Measurements from ENCODE around the gene DPP6. TPM values are rescaled to one million over a fixed set of nuclear protein-coding genes. Genes with fewer than 3 reads are reported as not detected.

DPP6 gene
- total RNA-seq, 4 donors from 2014 or later = 0.60 to 1.7 (median 1.6) TPM; not detected in 1

- no peak for DNase-seq (ENCODE audit: low spot score in 2 of 2)
- Histone ChIP-seq H3K4me1 (no peaks in the 10 kb centered on the region), H3K27me3 (no peaks in the 10 kb centered on the region), H3K36me3 (no peaks in the 10 kb centered on the region), H3K9me3 (peaks cover 0 to 2% (median 0%) of the 10 kb centered on the region in 4 donors), H3K27ac (no peak overlapping the region), H3K4me3 (no peak overlapping the region)
- 13 to 16% methylated on average over 33 to 39 of the region's 57 CpGs for WGBS, 2 donors
- TF ChIP-seq POLR2A (IDR thresholded peaks at IDR 0.05) (no peak), EP300 (IDR thresholded peaks at IDR 0.05) (no peak)
- TF ChIP-seq, protein P1, sequence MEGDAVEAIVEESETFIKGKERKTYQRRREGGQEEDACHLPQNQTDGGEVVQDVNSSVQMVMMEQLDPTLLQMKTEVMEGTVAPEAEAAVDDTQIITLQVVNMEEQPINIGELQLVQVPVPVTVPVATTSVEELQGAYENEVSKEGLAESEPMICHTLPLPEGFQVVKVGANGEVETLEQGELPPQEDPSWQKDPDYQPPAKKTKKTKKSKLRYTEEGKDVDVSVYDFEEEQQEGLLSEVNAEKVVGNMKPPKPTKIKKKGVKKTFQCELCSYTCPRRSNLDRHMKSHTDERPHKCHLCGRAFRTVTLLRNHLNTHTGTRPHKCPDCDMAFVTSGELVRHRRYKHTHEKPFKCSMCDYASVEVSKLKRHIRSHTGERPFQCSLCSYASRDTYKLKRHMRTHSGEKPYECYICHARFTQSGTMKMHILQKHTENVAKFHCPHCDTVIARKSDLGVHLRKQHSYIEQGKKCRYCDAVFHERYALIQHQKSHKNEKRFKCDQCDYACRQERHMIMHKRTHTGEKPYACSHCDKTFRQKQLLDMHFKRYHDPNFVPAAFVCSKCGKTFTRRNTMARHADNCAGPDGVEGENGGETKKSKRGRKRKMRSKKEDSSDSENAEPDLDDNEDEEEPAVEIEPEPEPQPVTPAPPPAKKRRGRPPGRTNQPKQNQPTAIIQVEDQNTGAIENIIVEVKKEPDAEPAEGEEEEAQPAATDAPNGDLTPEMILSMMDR (IDR thresholded peaks at IDR 0.05) = no peak
Measured at GRCh38 chr7:154304740-154305700, 252.8 kb downstream of the DPP6 start.

DNA sequence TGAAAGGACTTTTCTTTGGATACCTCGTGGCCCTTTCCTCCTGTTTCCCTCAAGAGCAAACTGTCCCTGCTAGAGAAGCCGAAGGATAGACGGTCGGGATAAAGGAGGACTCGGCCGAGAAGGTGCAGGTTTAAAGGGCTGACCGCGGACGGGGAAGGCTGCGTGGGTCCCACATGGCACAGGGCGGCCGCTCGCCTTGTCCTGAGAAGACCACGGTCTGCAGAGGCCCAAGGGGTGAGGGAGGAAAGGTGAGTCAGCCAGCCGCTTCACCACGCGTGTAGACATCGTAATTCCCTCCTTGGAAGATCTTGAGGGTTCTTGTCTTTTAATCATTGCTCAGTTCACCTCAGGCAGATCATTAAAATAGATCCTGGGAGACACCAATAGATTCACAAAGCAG is 253.8 kb downstream of the DPP6 start:
- Histone ChIP-seq H3K9me3 (no peaks in the 10 kb centered on the region), H3K27ac (no peak overlapping the region), H3K4me1 (no peaks in the 10 kb centered on the region), H3K27me3 (no peaks in the 10 kb centered on the region), H3K36me3 (no peaks in the 10 kb centered on the region), H3K4me3 (no peak overlapping the region)
- TF ChIP-seq POLR2A (IDR thresholded peaks at IDR 0.05) (no peak), EP300 (IDR thresholded peaks at IDR 0.05) (no peak)
- TF ChIP-seq, protein P1 (IDR thresholded peaks at IDR 0.05) = no peak
- no peak for DNase-seq (ENCODE audit: low spot score in 2 of 2)
- 89 to 92% methylated on average over 18 of the region's 18 CpGs for WGBS, 2 donors

GRCh38 chr7:154308928-154309327 is 256.7 kb downstream of the DPP6 start:
- H3K27ac ChIP-seq = no peak overlapping the region
- H3K4me1 ChIP-seq = no peaks in the 10 kb centered on the region
- 43 to 49% methylated on average over 5 of the region's 5 CpGs for WGBS, 2 donors
- H3K4me3 ChIP-seq = no peak overlapping the region
- no peak for DNase-seq (ENCODE audit: low spot score in 2 of 2)
- TF ChIP-seq EP300 (IDR thresholded peaks at IDR 0.05) (no peak), POLR2A (IDR thresholded peaks at IDR 0.05) (no peak)
- no peaks in the 10 kb centered on the region for H3K36me3 ChIP-seq
- no peaks in the 10 kb centered on the region for H3K9me3 ChIP-seq
- H3K27me3 ChIP-seq = no peaks in the 10 kb centered on the region

- WGBS, 2 donors = 73 to 86% methylated on average over 4 of the region's 4 CpGs
- Histone ChIP-seq H3K27me3 (no peaks in the 10 kb centered on the region), H3K4me3 (no peak overlapping the region), H3K27ac (no peak overlapping the region), H3K36me3 (no peaks in the 10 kb centered on the region), H3K4me1 (no peaks in the 10 kb centered on the region), H3K9me3 (no peaks in the 10 kb centered on the region)
- no peak for DNase-seq (ENCODE audit: low spot score in 2 of 2)
- TF ChIP-seq EP300 (IDR thresholded peaks at IDR 0.05) (no peak), POLR2A (IDR thresholded peaks at IDR 0.05) (no peak)
- TF ChIP-seq, protein P1 (IDR thresholded peaks at IDR 0.05) = no peak
Measured at GRCh38 chr7:154310114-154310513, 257.9 kb downstream of the DPP6 start.

GRCh38 chr7:154324196-154324595 is 272.0 kb downstream of the DPP6 start:
- H3K4me3 ChIP-seq = no peak overlapping the region
- H3K36me3 ChIP-seq = no peaks in the 10 kb centered on the region
- H3K4me1 ChIP-seq = no peaks in the 10 kb centered on the region
- TF ChIP-seq, protein P1 (IDR thresholded peaks at IDR 0.05) = no peak
- no peak for TF ChIP-seq POLR2A (IDR thresholded peaks at IDR 0.05)
- no peak for TF ChIP-seq EP300 (IDR thresholded peaks at IDR 0.05)
- H3K27me3 ChIP-seq = no peaks in the 10 kb centered on the region
- H3K9me3 ChIP-seq = no peaks in the 10 kb centered on the region
- H3K27ac ChIP-seq = no peak overlapping the region
- DNase-seq (ENCODE audit: low spot score in 2 of 2) = no peak
- 89 to 94% methylated on average over 9 of the region's 9 CpGs for WGBS, 2 donors

Data from tibial nerve (tissue), 4 donors.